ENCODE measurements around the gene PSMD12.
A peak's percentile ranks its signal among the peaks of the same experiment; 100 is the strongest.
"Not testable (repeated sequence)": the region's sequence is repeated elsewhere in the genome, so short reads cannot be mapped to it uniquely, and the experiment has no call there.

The PSMD12 gene

GRCh38 chr17:67305446-67306235, 60.7 kb downstream of the PSMD12 start:
- not testable (repeated sequence) for DNase-seq (ENCODE audit: low read depth)

DNA sequence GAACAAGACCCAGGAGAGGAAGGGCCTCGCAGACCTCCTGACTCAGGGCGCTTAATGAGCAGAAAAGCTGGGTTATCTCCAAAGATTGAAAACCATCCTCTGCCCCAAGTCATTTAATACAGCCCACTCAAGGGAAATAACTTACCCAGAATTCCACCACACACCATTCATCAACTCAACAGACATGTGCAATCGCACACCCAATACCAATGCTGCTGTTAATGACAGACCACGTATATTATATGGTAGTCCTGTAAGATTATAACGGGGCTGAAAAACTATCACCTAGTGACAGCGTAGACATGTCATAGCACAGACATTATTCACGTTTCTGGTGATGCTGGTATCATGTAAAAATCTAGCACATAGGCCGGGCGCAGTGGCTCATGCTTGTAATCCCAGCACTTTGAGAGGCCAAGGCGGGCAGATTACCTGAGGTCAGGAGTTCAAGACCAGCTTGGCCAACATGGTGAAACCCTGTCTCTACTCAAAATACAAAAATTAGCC, 68.9 kb downstream of the PSMD12 start:
- no peak for DNase-seq (ENCODE audit: low read depth)

- no peak for DNase-seq (ENCODE audit: low read depth)
These were observed 71.8 kb downstream of the PSMD12 start for GRCh38 chr17:67294451-67295199.

DNA sequence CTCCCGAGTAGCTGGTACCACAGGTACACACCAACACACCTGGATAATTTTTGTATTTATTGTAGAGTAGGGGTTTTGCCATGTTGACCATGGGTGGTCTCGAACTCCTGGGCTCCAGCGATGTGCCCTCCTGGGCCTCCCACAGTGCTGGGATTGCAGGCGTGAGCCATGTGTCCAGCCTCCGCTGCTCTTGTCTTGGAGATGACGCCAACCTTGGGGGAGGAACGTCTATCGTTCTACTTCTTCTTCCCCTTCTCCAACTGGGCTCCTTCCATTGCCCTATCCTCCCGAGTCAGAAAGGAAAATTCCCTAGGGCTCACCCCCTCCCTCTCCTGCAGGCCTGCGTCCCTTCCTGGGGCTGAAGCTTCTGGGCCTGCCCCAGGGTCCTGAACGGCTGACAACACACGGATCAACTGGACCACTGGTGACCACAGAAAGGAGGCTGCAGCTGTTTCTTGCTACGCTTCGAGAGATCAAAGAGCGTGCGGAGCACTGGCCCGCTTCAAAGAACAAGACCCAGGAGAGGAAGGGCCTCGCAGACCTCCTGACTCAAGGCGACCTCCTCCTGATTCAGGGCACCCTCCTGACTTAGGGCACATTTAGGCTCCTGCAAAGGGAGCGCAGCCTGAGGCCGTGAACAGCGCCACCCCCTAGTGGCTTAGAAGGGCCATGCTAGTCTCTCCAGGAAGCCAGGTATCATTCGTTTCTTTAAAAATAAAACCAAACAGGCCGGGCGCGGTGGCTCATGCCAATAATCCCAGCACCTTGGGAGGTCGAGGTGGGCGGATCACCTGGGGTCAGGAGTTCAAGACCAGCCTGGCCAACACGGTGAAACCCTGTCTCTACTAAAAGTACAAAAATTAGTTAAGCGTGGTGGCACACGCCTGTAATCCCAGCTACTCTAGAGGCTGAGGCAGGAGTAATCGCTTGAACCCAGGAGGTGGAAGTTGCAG, 72.8 kb downstream of the PSMD12 start:
- DNase-seq (ENCODE audit: low read depth), result peak; percentile 53

DNA sequence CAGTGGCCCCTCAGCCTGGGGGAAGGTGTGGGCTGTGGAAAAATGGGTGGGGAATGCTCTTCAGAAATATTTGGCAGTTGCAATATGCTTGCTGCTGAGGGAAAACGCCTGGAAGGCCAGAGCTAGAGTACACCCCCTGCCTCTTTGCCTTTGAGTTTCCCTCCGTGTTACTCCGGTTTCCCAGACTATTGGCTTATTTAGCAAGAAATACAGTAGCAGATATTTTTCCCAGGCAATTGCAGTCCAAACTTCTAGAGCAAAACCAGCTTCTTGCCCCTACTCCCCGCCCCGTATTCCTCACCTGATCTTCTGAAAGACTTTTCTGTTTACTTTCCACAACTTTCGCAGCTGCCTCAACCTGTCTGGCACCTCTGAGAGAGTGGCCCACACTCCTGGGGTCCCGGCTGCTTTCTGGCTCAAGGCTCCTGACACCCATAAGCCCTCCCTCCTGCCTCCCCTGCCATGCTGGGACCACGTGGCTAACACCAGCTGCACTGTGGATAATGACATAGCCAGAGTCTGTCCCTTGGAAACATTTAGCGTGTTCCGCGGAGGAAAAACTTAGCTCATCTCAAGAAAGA, 75.6 kb downstream of the PSMD12 start:
- DNase-seq (ENCODE audit: low read depth), result no peak

- DNase-seq (ENCODE audit: low read depth), result no peak
These were observed 76.1 kb downstream of the PSMD12 start for GRCh38 chr17:67290244-67290643.

- DNase-seq (ENCODE audit: low read depth), result no peak
These were observed 77.0 kb downstream of the PSMD12 start for GRCh38 chr17:67289181-67289876.
